SK-N-SH (cell line): ENCODE data around the gene ZNF454. TPM values are rescaled to one million over a fixed set of nuclear protein-coding genes. Genes with fewer than 3 reads are reported as not detected.

Experiments
- CTCF ChIA-PET: fragments of 300-600, 350-600 bp; formaldehyde crosslinking; extraction: SDS; loops from one replicate; lab custom pipeline; 2021; lab: Yijun Ruan, JAX
- POLR2A ChIA-PET: fragments of 350-600 bp; sonication (Branson Sonifier 250); formaldehyde crosslinking; extraction: SDS; loops from one replicate; lab custom pipeline; 2020; ENCODE audit warnings: antibody characterized with exemption, inconsistent platforms; lab: Yijun Ruan, JAX
- DNase-seq: peaks from one replicate; pipeline ENCODE4 v3.0.0; 2012
- H2AFZ ChIP-seq: fragments of 200-600 bp; sonication (generic); 2 replicates; pipeline ENCODE4 v1.8.1; 2016; ENCODE audit warnings: antibody characterized with exemption, mild to moderate bottlenecking, low read depth
- H3F3A ChIP-seq: fragments of 200-600 bp; sonication (generic); replicated peaks from 2 replicates; pipeline ENCODE3; 2016; ENCODE audit warnings: antibody characterized with exemption, mild to moderate bottlenecking; ENCODE audit not compliant: insufficient read depth
- H3K27ac ChIP-seq, 2 experiments: fragments of 200-500 bp in 1 of 2; fragments of 200-600 bp in 1 of 2; sonication (Bioruptor generic) in 1 of 2; sonication (generic), shearing (Covaris generic) in 1 of 2; 2 replicates each; pipeline versions ENCODE4 v1.5.1 to v1.6.1; 2014 to 2016; ENCODE audit warnings: low read depth in 2 of 2, inconsistent platforms in 1 of 2, low read length in 1 of 2, mild to moderate bottlenecking in 1 of 2, mixed read lengths in 1 of 2
- H3K27me3 ChIP-seq: fragments of 200-600 bp; sonication (generic), shearing (Covaris generic); 2 replicates; pipeline ENCODE4 v1.6.1; 2016; ENCODE audit warnings: mixed run types; ENCODE audit not compliant: insufficient read depth
- H3K36me3 ChIP-seq, 2 experiments: fragments of 200-500 bp in 1 of 2; fragments of 200-600 bp in 1 of 2; sonication (Bioruptor generic) in 1 of 2; sonication (generic) in 1 of 2; replicated peaks in 1 of 2; 2 replicates each; pipeline versions ENCODE3 to v1.5.1; 2014 to 2016; ENCODE audit warnings: low read length in 1 of 2, mild to moderate bottlenecking in 1 of 2; ENCODE audit not compliant: insufficient read depth in 2 of 2, control insufficient read depth in 1 of 2
- H3K4me1 ChIP-seq, 2 experiments: fragments of 200-500 bp in 1 of 2; fragments of 200-600 bp in 1 of 2; sonication (Bioruptor generic) in 1 of 2; sonication (generic), shearing (Covaris generic) in 1 of 2; 2 replicates each; pipeline versions ENCODE4 v1.5.1 to v1.6.1; 2014 to 2016; ENCODE audit warnings: low read depth in 1 of 2, low read length in 1 of 2, mixed run types in 1 of 2; ENCODE audit not compliant: insufficient read depth in 2 of 2, control insufficient read depth in 1 of 2
- H3K4me2 ChIP-seq: fragments of 200-600 bp; sonication (generic), shearing (Covaris generic); 2 replicates; pipeline ENCODE4 v1.6.1; 2017; ENCODE audit warnings: mixed run types
- H3K4me3 ChIP-seq, 2 experiments: fragments of 200-500 bp in 1 of 2; fragments of 200-600 bp in 1 of 2; sonication (Bioruptor generic) in 1 of 2; sonication (generic), shearing (Covaris generic) in 1 of 2; 2 replicates each; pipeline versions ENCODE4 v1.5.1 to v1.8.1; 2014 to 2016; ENCODE audit warnings: low read depth in 2 of 2, inconsistent platforms in 1 of 2, low read length in 1 of 2, mild to moderate bottlenecking in 1 of 2, mixed read lengths in 1 of 2, moderate library complexity in 1 of 2
- H3K79me2 ChIP-seq: fragments of 200-600 bp; sonication (generic); 2 replicates; pipeline ENCODE4 v1.8.1; 2017; ENCODE audit warnings: mild to moderate bottlenecking; ENCODE audit not compliant: insufficient read depth
- H3K9ac ChIP-seq: fragments of 200-600 bp; sonication (generic); 2 replicates; pipeline ENCODE4 v1.6.1; 2017; ENCODE audit warnings: mixed run types
- H3K9me2 ChIP-seq: fragments of 200-600 bp; sonication (generic); 2 replicates; pipeline ENCODE4 v1.6.1; 2017; ENCODE audit warnings: mixed run types
- H3K9me3 ChIP-seq: fragments of 200-600 bp; sonication (generic); 2 replicates; pipeline ENCODE4 v1.6.1; 2017; ENCODE audit warnings: mixed run types, mild to moderate bottlenecking, moderate library complexity
- H4K20me1 ChIP-seq: fragments of 200-600 bp; sonication (generic); 2 replicates; pipeline ENCODE4 v1.6.1; 2017; ENCODE audit warnings: mild to moderate bottlenecking, mixed run types; ENCODE audit not compliant: insufficient read depth
- EZH2phosphoT487 ChIP-seq: fragments of 200-600 bp; sonication (generic); IDR thresholded peaks from 2 replicates; pipeline ENCODE4 v1.6.1; 2017; ENCODE audit warnings: low read depth, mixed run types, mild to moderate bottlenecking, antibody characterized with exemption, moderate library complexity, borderline replicate concordance
- FOXM1 ChIP-seq: IDR thresholded peaks from 2 replicates; pipeline ENCODE4 v1.4.0; 2012; ENCODE audit warnings: low read depth, mild to moderate bottlenecking
- JUND ChIP-seq: IDR thresholded peaks from 2 replicates; pipeline ENCODE4 v1.4.0; 2012
- MXI1 ChIP-seq: IDR thresholded peaks from 2 replicates; pipeline ENCODE4 v1.6.1; 2012; ENCODE audit warnings: mild to moderate bottlenecking, low read depth, low read length, improper control_type of control experiment
- NRF1 ChIP-seq: IDR thresholded peaks from 2 replicates; pipeline ENCODE4 v1.6.1; 2012; ENCODE audit warnings: low read depth, mild to moderate bottlenecking, low read length
- POLR2AphosphoS5 ChIP-seq: IDR thresholded peaks from 2 replicates; pipeline ENCODE4 v1.6.1; 2012; ENCODE audit warnings: low read depth, low read length
- RFX5 ChIP-seq: IDR thresholded peaks from 2 replicates; pipeline ENCODE4 v1.6.1; 2012; ENCODE audit warnings: mild to moderate bottlenecking, improper control_type of control experiment, low read length
- RXRA ChIP-seq: IDR thresholded peaks from 2 replicates; pipeline ENCODE4 v1.4.0; 2012; ENCODE audit warnings: low read depth, mild to moderate bottlenecking, borderline replicate concordance
- SIN3A ChIP-seq: IDR thresholded peaks from 2 replicates; pipeline ENCODE4 v1.6.1; 2012; ENCODE audit warnings: low read depth, mild to moderate bottlenecking, low read length, moderate library complexity, borderline replicate concordance
- USF1 ChIP-seq: IDR thresholded peaks from 2 replicates; pipeline ENCODE4 v1.4.0; 2012; ENCODE audit warnings: low read depth, borderline replicate concordance
- YY1 ChIP-seq: IDR thresholded peaks from 2 replicates; pipeline ENCODE4 v1.4.0; 2012; ENCODE audit warnings: low read depth, mild to moderate bottlenecking
- ZBTB33 ChIP-seq: IDR thresholded peaks from 2 replicates; pipeline ENCODE4 v1.4.0; 2012; ENCODE audit warnings: low read depth, borderline replicate concordance
- WGBS: methylation state at CpG from one replicate; pipeline ENCODE4 v1.1.6; 2017; ENCODE audit warnings: low lambda C conversion rate; 5-methylcytosine and 5-hydroxymethylcytosine counted together
- polyA plus RNA-seq, 3 experiments: library from polyadenylated mRNA; depleted of rRNA; stranded (reverse); fragments of >200 nt; gene quantifications; 2 replicates each; pipeline ENCODE4 v1.2.3, GENCODE V29; 2012
- TF ChIP-seq, protein P1 (sequence below): IDR thresholded peaks from 2 replicates; pipeline ENCODE4 v1.6.1; 2012; ENCODE audit warnings: mild to moderate bottlenecking, low read depth, low read length, moderate library complexity
- TF ChIP-seq, protein P2 (sequence below): IDR thresholded peaks from 2 replicates; pipeline ENCODE4 v1.4.0; 2012; ENCODE audit warnings: low read depth
- TF ChIP-seq, protein P3 (sequence below): fragments of 150-350 bp; IDR thresholded peaks from 2 replicates; pipeline ENCODE4 v1.6.1; 2016; ENCODE audit warnings: mild to moderate bottlenecking, low read depth, low read length

Gene ZNF454
- polyA plus RNA-seq, 1 of the 3 experiments (the other 2 are of a cell fraction), result 0.15 TPM

- Histone ChIP-seq H2AFZ (no peak overlapping the region), H3K79me2 (no peaks in the 10 kb centered on the region), H3K9ac (no peak overlapping the region), H3F3A (no peaks in the 10 kb centered on the region), H3K4me2 (no peak overlapping the region), H3K27ac (no peak overlapping the region), H3K9me2 (no peaks in the 10 kb centered on the region), H3K9me3 (no peaks in the 10 kb centered on the region), H3K27me3 (no peaks in the 10 kb centered on the region), H3K4me3 (no peak overlapping the region), H3K4me1 (no peaks in the 10 kb centered on the region; a peak in 1 of 4 replicates), H3K36me3 (no peaks in the 10 kb centered on the region), H4K20me1 (no peaks in the 10 kb centered on the region)
- POLR2A ChIA-PET, result no interaction called here
- no peak for DNase-seq
- 19% methylated on average over 12 of the region's 20 CpGs for WGBS
- CTCF ChIA-PET, result no interaction called here
- TF ChIP-seq, protein P1, sequence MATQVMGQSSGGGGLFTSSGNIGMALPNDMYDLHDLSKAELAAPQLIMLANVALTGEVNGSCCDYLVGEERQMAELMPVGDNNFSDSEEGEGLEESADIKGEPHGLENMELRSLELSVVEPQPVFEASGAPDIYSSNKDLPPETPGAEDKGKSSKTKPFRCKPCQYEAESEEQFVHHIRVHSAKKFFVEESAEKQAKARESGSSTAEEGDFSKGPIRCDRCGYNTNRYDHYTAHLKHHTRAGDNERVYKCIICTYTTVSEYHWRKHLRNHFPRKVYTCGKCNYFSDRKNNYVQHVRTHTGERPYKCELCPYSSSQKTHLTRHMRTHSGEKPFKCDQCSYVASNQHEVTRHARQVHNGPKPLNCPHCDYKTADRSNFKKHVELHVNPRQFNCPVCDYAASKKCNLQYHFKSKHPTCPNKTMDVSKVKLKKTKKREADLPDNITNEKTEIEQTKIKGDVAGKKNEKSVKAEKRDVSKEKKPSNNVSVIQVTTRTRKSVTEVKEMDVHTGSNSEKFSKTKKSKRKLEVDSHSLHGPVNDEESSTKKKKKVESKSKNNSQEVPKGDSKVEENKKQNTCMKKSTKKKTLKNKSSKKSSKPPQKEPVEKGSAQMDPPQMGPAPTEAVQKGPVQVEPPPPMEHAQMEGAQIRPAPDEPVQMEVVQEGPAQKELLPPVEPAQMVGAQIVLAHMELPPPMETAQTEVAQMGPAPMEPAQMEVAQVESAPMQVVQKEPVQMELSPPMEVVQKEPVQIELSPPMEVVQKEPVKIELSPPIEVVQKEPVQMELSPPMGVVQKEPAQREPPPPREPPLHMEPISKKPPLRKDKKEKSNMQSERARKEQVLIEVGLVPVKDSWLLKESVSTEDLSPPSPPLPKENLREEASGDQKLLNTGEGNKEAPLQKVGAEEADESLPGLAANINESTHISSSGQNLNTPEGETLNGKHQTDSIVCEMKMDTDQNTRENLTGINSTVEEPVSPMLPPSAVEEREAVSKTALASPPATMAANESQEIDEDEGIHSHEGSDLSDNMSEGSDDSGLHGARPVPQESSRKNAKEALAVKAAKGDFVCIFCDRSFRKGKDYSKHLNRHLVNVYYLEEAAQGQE, result no peak
- TF ChIP-seq USF1 (no peak), YY1 (no peak), EZH2phosphoT487 (no peak), MXI1 (no peak), POLR2AphosphoS5 (no peak), JUND (no peak), RFX5 (no peak)
These were observed 52.3 kb downstream of the ZNF454 start for GRCh38 chr5:178993236-178993765.

GRCh38 chr5:178993955-178994579, 53.1 kb downstream of the ZNF454 start:
- Histone ChIP-seq H3K4me1 (no peaks in the 10 kb centered on the region; a peak in 1 of 4 replicates), H2AFZ (no peak overlapping the region), H3K27me3 (no peaks in the 10 kb centered on the region), H3F3A (no peaks in the 10 kb centered on the region), H3K9ac (no peak overlapping the region), H3K4me3 (no peak overlapping the region), H3K79me2 (no peaks in the 10 kb centered on the region), H3K4me2 (no peak overlapping the region), H3K27ac (no peak overlapping the region), H3K9me3 (no peaks in the 10 kb centered on the region), H3K36me3 (no peaks in the 10 kb centered on the region), H3K9me2 (no peaks in the 10 kb centered on the region), H4K20me1 (no peaks in the 10 kb centered on the region)
- TF ChIP-seq SIN3A (no peak), JUND (no peak), NRF1 (no peak), RXRA (no peak), FOXM1 (no peak), ZBTB33 (no peak)
- TF ChIP-seq, protein P2, sequence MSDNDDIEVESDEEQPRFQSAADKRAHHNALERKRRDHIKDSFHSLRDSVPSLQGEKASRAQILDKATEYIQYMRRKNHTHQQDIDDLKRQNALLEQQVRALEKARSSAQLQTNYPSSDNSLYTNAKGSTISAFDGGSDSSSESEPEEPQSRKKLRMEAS, result no peak
- TF ChIP-seq, protein P3, sequence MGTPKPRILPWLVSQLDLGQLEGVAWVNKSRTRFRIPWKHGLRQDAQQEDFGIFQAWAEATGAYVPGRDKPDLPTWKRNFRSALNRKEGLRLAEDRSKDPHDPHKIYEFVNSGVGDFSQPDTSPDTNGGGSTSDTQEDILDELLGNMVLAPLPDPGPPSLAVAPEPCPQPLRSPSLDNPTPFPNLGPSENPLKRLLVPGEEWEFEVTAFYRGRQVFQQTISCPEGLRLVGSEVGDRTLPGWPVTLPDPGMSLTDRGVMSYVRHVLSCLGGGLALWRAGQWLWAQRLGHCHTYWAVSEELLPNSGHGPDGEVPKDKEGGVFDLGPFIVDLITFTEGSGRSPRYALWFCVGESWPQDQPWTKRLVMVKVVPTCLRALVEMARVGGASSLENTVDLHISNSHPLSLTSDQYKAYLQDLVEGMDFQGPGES, result no peak
- POLR2A ChIA-PET, result no interaction called here
- CTCF ChIA-PET, result interaction anchor here (1.0 kb wide), 1 partner anchor 19 kb away, joined by 4 read pairs; no protein-coding TSS in a partner anchor
- 34% methylated on average over 18 of the region's 53 CpGs for WGBS
- no peak for DNase-seq
